CD4-positive, alpha-beta T cell treated with Interleukin-21 for 1 hour (primary cell): ENCODE results near the gene CGB8.
"Not testable (repeated sequence)": the region's sequence is repeated elsewhere in the genome, so short reads cannot be mapped to it uniquely, and the experiment has no call there.

ENCODE experiments used
- DNase-seq: peaks from one replicate; pipeline ENCODE4 v3.0.0-alpha.2; 2020

The CGB8 gene

DNA sequence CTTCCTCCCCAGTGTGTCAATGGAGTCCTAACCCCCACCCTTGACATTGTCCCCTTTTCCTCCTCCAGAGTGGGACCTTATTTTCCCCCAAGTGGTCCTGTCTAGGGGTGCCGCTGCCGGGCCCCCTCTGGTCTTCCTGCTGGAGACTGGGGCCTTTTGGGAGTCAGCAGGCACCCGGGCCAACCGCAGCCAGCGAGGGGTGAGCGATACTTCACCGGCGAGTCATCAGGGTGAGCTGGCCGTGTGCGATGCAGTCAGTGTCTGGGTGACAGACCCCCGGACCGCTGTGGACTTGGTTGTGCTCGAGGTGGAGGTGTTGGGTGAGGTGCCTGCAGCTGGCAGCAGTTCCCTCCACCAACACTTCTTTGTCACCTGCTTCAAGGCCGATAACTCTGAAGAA is 19.2 kb downstream of the CGB8 start:
- DNase-seq = not testable (repeated sequence)

DNA sequence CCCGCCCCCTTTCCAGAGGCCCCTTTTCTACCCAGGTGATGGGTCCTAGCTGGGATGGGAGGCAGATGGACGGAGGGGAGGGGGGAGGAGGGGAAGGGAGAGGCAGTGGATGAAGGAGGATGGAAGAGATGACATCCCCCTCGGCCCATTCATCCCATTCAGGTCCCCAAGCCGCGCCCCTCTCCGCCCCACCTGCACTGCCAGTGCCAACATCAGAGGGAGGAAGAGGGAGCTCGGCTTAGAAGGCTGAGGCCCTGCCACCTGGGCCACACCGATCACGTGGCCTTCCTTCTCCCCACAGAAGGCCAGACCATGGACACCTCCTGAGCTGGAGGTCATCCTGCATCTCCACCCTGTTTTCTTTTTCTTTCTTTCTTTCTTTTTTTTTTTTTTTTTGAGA is 20.2 kb downstream of the CGB8 start:
- not testable (repeated sequence) for DNase-seq

DNA sequence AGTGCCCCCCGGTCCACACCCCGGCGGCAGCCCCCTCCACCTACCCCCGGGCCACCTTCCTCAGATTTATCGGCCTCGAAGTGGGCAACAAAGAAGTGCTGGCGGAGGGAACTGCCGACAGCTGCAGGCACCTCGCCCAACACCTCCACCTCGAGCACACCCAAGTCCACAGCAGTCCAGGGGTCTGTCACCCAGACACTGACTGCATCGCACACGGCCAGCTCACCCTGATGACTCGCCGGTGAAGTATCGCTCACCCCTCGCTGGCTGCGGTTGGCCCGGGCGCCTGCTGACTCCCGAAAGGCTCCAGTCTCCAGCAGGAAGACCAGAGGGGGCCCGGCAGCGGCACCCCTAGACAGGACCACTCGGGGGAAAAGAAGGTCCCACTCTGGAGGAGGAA is 23.3 kb downstream of the CGB8 start:
- DNase-seq = not testable (repeated sequence)

DNA sequence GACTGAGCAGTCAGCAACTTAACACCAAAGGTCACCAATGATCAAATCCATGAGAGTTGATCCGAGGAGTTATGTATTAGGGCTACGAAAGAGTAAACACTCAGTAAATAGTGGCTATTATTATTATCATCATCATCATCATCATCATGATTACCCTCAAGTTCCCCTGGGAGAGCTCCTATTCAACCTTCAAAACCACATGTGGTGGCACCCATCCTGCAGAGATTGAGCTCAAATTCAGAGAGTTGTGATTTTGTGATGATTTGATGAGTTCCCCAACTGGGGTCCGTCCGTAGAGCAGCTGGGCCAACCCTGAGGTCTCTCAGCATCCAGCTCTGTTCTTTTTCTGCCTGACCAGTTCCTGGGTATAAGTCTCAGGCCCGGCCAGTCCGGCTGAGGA is 23.8 kb downstream of the CGB8 start:
- DNase-seq = not testable (repeated sequence)

DNA sequence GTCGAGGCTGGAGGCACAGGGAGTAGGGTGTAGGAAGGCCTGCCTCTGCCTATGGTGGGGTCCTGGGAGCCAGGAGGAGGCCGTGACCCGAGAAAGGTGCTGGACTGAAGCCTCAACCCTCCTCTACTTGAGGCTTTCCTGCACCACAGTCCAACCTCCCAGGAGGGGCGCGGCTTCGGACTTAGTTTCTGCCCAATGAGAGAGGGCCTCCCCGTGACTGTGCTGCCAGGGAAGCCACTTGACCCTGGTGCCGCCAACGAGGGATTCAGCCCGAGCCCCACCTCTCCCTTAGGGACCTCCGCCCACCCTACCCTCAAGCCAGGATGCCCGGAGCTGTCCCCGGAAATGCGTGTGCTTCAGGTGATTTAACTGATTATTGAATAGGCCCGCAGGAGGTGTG is 24.7 kb downstream of the CGB8 start, which contains the start of gene CGB3:
TSS of gene CGB3 (minus strand) at position 101 of the 400 bp plus-strand sequence. CDS start 362 bp downstream, outside the sequence.
- DNase-seq = not testable (repeated sequence)

DNA sequence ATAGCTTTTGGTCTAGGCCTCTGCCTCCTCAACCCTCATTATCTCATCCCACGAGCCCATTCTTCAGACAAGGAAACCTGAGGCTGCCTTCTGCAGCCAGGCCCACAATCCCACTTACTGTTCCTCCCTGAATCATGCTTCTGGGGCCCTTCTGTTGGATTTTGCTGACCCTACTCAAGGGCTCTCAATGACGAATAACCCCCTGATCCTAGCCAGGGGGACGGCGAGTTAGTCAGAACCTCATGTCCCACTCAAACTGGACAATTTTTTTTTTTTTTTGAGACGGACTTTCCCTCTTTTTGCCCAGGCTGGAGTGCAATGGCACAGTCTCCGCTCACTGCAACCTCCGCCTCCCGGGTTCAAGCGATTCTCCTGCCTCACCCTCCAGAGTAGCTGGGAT is 26.8 kb downstream of the CGB8 start:
- no peak for DNase-seq

DNA sequence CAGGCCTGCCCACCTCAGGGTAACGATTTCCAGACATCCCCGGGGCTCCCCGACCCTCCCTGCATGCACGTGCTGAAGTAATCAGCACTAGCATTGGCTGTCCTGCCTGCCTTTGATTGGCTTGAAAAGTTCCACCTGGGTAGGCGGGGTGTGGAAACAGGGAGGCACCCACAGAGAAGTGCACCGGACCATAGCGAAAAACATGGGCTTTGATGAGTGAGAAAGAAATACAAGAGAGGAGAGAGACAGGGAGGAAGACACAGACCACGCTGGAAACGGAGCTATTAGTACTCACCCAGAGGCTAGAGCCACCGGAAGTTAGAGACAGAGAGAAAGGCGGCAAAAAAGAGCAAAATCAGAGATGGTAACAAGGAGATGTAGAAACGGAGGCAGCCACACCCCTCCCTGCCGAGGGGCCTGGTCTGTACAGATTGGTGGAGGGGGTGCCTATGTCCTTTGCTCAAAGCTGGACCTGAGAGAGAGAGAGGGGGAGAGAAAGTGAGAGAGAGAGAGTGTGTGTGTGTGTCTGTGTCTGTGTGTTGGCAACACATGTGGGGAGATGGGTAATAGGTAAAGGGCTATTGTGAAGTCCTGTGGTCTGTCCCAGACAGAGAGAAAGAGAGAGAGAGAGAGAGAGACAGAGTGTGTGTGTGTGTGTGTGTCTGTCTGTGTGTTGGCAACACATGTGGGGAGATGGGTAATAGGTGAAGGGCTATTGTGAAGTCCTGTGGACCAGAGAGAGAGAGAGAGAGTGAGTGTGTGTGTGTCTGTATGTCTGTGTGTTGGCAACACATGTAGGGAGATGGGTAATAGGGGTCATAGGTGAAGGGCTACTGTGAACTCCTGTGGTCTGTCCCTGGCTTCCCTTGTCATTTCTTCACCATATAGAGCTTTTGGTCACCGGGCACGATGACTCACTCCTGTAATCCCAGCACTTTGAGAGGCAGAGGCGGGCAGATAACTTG is 27.7 kb downstream of the CGB8 start:
- no peak for DNase-seq

DNA sequence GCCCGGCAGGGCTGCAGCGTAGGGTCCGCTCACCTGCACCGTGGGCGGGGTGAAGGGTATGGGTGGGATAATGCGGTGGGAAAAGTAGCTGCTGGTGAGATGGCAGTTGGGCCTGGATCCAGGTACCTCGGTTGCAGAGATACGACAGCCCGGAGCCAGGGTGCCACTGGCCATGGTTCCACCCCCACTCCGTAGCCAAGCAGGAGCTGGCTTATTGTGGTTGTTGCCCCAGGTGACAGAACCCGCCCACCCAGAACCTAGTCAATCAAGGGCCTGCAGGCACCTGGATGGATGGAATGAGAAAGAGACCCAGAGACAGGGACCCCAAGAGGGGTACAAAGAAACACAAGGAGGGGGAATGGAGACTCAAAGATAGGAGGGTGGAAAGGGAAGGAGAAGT is 28.6 kb downstream of the CGB8 start:
- DNase-seq = no peak

DNA sequence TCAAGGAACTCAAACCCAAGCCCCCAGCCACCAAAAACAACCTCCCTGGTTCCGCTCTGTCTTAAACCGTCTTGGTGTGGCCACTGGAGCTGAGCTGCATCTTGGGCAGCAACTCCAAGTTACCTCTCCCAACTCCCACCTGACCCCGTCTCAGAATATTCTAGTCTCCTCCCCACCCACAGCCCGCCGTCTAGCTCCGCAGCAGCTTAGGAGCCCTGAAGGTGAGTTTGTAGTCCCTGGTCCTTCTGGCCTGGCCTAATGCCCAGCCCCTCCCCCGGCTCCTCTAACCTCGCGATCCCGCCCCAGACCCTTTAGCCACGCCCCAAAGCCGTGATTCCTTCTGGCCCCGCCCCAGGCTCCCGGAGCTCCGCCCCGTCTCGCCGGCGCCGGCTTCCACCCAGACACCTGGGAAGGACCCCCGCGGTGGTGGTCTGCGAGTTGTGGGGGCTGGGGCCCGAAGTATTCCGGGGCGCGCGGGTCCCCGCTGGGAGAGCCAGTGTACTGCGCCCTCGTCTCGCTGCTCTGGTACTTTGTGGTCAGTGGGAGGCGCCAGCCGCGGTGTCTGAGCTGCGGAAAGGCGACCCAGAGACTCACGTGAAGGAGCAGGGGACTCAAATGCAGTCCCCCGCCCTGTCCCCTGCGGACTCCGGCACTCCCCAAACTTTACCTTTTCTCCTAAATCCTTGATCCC is 29.5 kb downstream of the CGB8 start:
- DNase-seq = peak; percentile 71

DNA sequence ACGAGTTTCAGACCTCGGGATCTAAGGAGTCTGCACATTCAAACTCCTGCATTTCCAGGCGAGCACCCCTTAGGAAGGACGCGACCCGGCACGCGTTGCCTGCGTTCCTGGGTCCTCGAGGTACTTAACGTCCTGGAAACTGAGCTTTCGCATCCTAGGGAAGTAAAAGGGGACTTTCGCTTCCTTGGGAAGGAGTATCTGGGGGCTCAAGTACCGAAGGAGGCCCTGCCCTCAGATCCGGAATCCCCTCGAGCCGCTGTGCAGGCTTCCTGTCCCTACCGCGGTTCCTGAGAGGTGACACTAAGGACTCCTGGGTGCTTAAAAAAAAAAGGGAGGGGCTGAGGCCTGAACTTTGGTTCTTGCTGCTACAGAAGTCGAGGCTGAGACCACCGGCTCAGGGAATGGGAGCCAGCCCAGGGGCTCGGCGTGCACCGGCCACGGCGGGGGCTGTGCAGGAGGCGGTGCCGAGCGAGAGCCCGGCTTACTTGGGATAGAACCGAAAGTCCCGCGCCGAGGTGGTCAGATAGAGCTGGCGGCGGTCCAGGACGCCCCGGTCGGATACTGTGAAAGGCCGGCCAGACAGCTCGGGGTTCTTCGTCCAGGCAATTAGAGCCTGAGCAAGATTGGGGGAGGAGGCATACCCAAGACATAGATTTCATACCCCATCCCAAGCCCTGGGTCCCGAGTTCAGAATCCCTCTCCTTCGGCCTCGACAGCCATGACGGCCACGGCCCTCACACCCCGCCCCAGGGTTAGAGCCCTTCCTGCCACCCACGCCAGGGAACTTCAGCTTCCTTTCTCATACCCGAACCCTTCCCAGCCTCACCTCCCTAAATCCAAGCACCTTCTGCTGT is 30.3 kb downstream of the CGB8 start:
- peak; percentile 33 for DNase-seq

DNA sequence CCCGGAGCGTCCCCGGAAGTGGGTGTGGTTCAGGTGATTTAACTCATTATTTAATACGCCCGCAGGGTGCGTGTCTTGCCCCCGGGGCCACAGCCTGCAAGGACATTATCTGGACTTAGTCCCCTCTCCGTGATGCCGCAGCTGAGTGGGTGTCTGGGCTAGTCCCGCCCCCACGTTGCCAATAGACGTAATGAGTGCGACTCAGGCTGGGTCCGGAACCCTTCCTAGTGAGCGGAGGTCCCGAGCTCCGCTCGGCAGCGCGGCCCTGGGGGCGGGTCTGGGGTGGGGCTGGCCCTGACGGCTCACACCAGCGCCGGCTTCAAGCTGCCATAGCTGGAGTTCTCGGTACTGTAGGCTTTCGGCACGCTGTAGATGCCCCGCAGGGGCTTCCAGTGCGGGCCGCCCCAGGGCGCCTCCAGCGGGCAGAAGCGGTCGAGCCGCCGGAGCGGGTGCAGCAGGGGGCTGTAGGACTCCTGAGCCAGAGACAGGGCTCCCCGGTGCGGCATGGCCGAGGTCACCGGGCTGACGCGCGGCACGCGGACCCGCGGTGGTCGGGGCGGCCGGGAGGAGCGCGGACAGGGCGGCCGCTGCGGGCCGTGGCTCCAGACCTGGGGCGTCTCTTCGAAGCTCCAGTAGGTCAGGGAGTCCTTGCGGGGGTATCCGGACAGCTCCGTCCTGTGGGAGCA is 31.1 kb downstream of the CGB8 start:
- DNase-seq = peak; percentile 73

DNA sequence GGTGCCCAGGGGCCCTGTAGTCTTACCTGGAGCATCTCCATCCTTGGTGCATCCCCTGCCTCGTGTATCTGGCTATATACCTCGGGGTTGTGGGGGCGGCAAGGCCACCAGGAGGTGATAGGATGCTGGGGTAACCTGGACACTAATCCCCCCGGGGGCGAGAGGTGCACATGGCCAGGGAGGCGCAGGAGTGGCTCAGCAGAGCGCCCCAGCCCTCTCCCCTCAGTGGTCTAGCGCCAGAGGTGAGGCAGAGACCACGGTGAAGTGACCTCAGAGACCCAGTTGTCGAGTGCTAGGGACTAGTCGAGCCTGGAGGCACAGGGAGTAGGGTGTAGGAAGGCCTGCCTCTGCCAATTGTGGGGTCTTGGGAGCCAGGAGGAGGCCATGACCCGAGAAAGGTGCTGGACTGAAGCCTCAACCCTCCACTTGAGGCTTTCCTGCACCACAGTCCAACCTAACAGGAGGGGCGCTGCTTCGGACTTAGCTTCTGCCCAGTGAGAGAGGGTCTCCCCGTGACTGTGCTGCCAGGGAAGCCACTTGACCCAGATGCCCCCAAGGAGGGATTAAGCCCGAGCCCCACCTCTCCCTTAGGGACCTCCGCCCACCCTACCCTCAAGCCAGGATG is 31.8 kb downstream of the CGB8 start, which contains the start of gene LHB:
TSS of gene LHB (minus strand) at position 51 of the 625 bp plus-strand sequence. CDS start at position 41, 10 bp downstream.
- no peak for DNase-seq

DNA sequence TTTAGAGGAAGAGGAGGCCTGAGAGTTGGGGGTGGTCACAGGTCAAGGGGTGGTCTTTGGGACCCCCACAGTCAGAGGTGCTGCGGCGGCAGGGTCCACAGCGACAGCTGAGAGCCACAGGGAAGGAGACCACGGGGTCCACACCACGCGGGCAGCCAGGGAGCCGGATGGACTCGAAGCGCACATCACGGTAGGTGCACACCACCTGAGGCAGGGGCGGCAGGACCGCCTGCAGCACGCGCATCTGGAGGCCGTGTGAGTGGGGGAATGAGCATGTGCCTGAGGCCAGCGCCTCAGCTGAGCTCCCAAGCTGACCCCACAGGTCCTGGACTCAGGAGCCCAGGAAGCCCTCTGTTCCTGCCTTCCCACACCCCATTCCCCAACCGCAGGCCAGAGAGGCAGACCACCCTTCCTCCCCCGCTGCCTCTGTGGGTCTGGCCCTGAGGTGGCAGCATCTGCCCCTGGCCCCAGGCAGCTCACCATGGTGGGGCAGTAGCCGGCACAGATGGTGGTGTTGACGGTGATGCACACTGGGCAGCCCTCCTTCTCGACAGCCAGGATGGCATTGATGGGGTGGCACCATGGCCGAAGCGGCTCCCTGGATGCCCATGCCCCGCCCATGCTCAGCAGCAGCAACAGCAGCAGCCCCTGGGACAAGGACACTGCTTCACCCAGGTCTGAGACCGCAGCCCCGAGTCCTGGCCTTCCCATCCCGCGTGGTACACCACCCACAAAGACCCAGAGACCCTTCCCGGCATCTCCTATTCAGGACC is 32.7 kb downstream of the CGB8 start:
- DNase-seq = no peak

DNA sequence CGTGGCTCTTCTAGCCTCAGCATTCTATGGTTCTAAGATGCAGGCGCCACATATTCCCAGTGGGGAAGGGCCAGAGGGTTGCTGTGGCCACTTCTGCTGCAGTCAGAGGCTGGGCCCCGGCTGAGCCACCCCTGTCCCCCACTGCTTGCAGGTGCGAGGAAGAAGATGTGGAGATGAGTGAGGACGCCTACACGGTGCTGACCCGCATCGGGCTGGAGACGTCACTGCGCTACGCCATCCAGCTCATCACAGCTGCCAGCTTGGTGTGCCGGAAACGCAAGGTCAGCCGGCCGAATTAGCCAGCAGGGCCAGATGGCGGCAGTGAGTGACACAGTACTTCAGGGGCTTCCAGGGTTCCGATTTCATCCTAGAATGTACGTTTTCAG is 34.0 kb downstream of the CGB8 start:
- DNase-seq = no peak

DNA sequence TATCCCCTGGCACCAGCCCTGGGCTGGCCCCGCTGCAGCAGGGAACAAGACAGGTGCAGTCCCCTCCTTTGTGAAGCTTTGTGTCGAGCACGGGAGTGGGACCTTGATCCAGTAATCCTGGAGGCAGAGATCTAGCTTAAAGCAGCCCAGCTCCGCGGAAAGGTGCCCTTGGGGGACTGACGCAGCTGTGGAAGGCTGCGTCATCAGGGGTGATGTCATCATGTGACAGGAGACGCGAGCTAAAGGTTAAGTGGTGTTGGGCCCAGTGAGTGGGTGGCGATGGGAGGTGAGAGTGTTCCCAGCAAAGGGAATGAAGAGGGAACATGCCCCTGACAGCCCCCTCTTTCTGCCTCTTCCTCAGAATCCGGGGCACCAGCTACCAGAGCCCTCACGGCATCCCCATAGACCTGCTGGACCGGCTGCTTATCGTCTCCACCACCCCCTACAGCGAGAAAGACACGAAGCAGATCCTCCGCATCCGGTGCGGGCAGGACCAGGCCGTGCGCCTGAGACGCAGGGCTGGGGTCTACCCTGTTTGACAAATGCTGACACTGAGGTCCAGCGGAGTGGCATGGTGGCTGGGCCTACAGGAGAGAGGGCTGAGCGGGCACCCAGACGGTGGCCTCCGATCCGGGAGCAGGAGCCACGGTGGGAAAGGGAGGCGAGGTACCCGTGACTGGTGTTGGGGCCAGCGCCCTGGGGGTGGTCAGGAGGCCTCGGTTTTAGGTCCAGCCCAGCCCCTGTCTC is 34.6 kb downstream of the CGB8 start:
- DNase-seq = no peak

DNA sequence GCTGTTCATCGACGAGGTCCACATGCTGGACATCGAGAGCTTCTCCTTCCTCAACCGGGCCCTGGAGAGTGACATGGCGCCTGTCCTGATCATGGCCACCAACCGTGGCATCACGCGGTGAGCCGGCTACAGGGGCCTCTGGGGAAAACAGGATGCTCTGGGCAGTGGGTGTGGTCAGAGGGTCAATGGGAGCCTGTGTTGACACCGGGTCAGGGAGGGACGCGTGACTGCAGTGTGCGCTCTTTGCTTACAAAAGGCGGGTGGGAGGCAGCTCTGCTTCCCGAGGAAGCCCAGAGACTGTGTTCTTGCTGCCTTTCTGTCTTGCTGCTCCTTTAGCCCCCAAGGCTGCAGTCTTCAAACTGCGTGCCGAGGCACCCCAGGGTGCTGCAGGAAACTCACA is 37.7 kb downstream of the CGB8 start:
- DNase-seq = no peak

DNA sequence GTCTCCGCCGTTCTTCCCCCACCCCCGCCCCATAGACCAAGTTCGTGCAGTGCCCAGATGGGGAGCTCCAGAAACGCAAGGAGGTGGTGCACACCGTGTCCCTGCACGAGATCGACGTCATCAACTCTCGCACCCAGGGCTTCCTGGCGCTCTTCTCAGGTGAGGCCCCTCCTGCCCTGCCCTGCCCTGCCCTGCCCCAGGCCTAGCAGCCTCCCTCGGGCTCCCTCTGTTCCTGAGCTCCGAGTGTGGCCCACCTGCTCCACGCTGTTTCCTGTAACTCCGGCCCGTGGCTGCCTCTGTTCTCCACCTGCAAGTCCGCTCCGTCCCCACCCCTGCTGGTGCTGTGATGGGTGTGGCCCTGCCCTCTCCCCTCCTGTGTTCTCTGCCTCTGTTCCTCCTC is 38.5 kb downstream of the CGB8 start:
- no peak for DNase-seq

DNA sequence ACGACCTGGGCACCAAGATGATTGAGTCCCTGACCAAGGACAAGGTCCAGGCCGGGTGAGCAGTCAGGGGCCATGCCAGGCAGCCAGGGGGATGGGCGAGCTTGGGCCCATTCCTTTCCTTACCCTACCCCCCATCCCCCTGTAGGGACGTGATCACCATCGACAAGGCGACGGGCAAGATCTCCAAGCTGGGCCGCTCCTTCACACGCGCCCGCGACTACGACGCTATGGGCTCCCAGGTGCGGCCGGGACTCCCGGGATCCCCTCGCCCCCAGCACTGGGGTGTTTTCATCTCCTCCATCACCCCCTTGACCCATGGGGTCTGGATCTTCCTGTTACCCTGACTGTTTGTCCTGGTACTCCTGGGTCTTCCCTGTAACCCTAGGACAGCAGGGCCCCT is 39.1 kb downstream of the CGB8 start:
- DNase-seq = no peak

DNA sequence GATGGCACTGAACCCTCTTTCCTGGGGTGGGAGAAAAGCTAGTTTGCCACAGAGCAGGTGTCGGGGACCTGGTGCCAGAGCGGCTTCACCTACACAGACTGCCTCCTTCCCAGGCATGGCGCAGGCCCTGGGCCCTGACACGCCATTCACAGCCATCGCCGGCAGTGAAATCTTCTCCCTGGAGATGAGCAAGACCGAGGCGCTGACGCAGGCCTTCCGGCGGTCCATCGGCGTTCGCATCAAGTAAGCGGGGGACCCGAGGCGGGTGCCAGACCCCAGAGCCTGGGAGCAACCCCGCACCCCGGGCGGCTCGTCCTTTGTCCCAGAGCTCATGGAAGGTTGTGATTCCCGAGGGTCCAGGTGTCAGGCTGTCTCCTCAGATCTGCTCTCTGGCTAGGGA is 42.0 kb downstream of the CGB8 start:
- DNase-seq = no peak

DNA sequence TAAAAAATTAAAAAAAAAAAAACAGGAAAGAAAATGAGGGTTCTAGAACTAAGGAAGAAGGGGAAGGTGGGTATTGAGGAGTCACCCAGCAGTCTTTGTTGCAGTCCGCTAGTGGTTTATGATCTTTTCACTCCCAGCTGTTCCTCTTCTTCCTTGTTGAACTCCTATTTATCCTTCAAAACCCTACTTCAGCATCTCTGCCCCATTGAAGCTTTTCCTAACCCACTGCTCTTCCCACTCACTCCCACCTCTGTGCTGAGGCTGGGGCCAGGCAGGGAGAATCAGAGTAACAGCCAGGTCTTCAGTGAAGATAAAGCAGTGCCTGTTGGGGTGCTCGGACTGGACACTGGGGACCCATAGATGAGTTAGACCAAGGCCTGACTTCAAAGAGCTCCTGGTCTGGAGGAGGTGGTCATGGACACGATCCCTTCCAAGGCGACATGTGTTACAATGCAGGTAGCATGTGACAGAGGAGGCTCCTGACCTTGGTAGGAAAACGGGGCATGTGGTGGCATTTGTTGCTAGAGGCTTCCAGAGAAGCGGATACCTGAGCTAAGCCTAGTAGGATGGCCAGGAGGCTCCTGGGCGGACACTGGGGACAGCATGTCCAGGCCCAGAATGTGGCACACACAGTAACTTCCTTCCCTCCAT is 43.8 kb downstream of the CGB8 start:
- no peak for DNase-seq
